HG03565 (cell line): ENCODE data around the gene POU2F1.

Experiments used
- ATAC-seq: cut with Tn5 transposase; IDR thresholded peaks from one replicate; pipeline ENCODE4 v1.9.1; 2021; ENCODE audit warnings: mild to moderate bottlenecking, moderate library complexity; ENCODE audit not compliant: unreplicated experiment

The POU2F1 gene

GRCh38 chr1:167412920-167413319, 192.2 kb downstream of the POU2F1 start:
- no peak for ATAC-seq

- no peak for ATAC-seq
Measured at GRCh38 chr1:167413328-167413727, 192.6 kb downstream of the POU2F1 start.

GRCh38 chr1:167416506-167416905, 195.8 kb downstream of the POU2F1 start:
- no peak for ATAC-seq

DNA sequence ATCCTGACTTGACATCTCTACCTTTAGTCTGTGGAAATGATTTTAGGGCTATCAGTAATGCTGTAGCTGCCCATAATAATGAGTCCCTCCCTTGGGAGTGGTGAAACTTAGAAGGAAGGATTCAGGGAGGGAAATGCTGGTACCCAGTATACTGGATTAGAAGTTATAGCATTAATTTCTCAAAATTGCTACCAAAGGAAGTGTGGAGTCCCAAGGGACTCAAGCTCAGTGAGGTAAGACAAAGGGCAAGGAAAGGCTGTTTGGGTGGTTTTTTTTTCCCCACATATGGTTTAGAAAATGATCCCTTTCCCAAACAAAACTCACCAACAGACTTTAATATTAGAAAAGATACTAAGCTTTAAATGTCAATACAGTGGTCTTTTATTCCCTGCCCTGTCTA, 197.7 kb downstream of the POU2F1 start:
- no peak for ATAC-seq

DNA sequence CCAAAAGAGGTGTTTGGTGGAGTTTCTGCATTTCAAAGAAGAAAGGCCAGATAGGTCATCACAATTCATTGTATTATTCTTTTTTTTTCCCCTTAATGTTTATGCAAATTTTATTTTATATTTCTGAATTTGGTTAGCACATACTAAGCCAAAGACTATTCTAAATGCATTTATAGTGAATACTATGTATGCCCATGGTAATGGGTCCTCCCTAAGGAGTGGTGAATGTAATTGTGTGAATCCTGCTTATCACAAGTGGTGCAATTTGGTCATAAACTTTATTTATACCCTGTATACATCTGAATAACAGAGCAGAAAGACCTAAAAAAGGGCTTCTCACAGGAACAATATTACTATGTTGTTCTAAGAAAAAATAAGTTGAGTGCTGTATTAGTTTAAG, 198.6 kb downstream of the POU2F1 start:
- ATAC-seq, result no peak

- no peak for ATAC-seq
Measured at GRCh38 chr1:167420510-167420909, 199.8 kb downstream of the POU2F1 start.

- no peak for ATAC-seq
Measured at GRCh38 chr1:167423684-167424619, 203.3 kb downstream of the POU2F1 start.

DNA sequence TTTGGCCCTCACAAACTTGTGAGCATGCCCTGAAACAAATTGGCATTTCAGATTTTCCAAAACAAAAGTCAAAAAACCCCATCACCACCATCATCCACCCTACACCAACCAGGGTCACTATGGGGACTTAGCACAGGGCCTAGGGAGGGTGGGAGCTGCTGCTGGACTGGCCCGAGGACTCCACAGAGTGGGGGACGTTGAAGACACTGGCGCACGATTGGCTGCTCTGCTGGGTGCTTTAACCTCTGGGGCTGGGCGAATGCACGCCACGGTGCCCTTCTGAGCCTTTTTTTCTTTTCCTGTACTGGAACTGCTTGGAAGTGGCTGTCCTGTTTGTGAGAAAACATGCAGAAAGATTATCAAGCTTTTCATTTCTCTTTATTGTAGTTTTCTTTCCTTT, 204.8 kb downstream of the POU2F1 start:
- ATAC-seq, result no peak

DNA sequence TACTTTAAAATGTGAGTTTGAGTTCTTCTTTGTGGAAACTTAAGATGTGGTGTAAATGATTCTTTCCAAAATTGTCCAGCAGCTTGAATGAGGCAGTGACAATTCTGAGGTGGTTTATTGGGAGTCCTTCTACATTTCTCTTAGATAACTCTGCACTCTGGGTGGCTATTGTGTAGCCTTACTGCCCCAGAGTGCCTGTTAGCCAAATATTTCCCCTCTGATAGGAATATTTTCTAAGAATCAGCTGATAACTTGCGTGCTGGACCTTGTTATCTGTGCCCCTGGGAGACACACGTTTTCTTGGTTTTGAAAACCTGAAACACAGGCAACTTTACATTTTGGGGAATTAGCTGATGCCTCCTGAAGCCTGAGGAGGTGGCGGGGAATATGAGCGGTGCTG, 206.0 kb downstream of the POU2F1 start:
- ATAC-seq, result no peak

- ATAC-seq, result no peak
Measured at GRCh38 chr1:167427848-167428247, 207.2 kb downstream of the POU2F1 start.

GRCh38 chr1:167428395-167428794, 207.7 kb downstream of the POU2F1 start:
- ATAC-seq, result no peak

GRCh38 chr1:167429612-167430011, 208.9 kb downstream of the POU2F1 start:
- no peak for ATAC-seq

DNA sequence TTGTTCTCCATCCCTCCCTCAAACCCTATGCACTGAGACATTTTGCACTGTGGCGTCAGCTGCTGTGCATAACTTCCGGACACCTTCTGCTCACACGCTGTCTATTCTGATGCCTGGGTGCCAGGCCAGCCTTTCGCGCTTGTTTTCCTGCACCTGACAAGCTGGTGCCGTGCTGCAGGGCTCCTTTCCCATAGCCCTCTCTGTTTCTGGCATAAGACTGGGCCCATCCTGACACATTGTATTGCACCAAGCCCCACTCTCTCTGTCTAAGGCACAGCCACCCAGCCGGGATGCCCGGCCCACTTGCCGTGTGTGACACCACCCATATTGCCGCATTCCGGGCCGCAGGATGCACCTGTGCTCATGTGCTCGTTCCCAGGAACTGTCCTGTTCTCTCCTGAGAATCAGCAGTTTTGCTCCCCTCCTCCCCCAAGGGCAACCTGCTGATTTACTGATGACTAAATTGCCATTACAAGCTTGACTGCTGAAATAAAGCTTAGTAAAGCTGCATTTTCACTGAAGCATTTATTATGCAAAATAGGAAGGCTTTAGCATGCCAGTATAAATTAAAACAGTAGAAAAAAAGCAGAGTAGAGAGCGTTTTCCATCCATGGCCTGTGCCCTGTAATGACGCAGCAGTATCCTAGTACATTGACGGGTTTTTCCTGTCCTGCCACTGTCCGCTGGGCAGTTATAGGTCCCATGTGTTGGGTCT, 209.6 kb downstream of the POU2F1 start:
- ATAC-seq, result no peak

- no peak for ATAC-seq
Measured at GRCh38 chr1:167430849-167431242, 210.2 kb downstream of the POU2F1 start.

DNA sequence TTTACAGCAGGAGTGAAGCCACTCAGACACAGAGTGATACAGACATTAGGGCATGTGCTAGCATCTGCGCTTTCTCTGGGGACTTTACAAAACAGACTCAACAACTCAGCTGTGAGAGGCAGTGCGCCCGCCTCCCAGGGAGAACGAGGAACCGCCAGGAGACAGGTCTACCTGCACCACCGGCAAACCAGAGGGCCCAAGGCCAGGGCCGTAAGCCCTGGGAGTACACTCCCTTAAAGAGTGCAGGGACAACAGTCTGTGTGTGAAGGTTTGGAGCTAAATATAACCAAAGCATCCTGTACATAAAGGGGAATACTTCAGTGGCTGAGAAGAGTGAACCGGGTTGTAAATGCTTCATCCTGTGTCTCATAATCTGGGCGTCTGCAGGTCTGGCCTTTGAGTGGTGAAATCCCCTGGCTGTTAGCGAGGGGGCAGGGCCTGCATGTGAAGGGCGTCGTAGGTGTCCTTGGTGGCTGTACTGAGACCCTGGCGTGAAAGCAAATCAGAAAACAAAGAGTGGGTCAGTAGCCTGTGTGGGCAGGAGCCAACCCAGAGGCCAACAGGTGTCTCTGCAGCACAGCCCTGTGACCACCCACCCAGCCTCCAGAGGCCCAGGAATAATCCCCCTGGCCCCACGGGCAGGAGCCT, 210.7 kb downstream of the POU2F1 start:
- ATAC-seq, result no peak

GRCh38 chr1:167431909-167432650, 211.4 kb downstream of the POU2F1 start:
- ATAC-seq, result no peak

DNA sequence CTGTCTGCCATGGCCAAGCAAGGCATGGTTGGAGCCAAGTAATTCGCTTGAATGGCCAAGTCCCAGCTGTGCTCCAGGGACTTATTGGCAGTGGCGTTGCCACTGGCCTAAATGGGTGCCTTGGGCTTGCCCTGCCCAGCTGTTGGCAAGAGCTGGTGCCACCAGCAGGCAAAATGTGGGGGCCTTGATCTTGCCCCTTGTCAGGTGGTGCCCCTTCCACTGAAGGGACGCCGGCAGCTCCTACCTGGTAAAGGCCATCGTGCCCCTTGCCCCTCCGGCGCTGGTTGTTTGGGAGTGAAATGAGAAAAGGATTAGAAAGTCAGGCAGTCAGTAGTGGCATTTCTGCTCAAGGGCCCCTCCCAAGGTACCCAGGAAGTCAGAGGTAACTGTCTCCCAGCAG, 212.1 kb downstream of the POU2F1 start:
- no peak for ATAC-seq

- ATAC-seq, result no peak
Measured at GRCh38 chr1:167433884-167434283, 213.2 kb downstream of the POU2F1 start.

DNA sequence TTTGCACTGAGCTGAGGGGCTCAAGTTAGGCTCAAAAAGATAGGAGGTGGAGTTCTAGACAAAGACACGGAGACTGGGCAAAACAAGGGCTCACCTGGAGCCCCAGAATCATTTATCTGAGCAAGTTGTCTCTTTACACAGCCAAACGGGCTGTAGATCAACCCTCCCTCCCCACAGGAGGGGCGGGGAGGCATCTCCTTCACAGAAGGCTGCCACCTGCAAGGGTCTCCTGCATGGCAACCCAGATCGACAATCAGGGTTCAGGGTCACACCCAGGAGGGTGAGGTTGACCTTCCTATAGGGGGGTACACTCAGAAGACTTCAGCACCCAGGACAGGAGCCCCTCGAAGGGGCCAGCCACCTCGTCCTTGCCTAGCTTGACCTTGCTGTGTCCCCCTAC, 213.6 kb downstream of the POU2F1 start:
- ATAC-seq, result no peak

- ATAC-seq, result no peak
Measured at GRCh38 chr1:167435484-167435883, 214.8 kb downstream of the POU2F1 start.
